Measurements from ENCODE around the gene MTA3.
"Not testable (repeated sequence)": the region's sequence is repeated elsewhere in the genome, so short reads cannot be mapped to it uniquely, and the experiment has no call there.

Gene MTA3

GRCh38 chr2:42545841-42546390, 22.5 kb upstream of the MTA3 start:
- Histone ChIP-seq H3K9me3 (ENCODE audit: low read depth, low read length) (no peaks in the 10 kb centered on the region), H3K9ac (ENCODE audit: insufficient read length) (no peak overlapping the region), H3K36me3 (ENCODE audit: insufficient read depth, low read length) (no peaks in the 10 kb centered on the region), H3K27ac (no peak overlapping the region), H3K4me3 (no peak overlapping the region)
- DNase-seq (ENCODE audit: low read depth, low spot score) = no peak
- no peak for TF ChIP-seq POLR2AphosphoS5 (IDR thresholded peaks at IDR 0.05; ENCODE audit: borderline replicate concordance, low read depth, low read length)
- no peak for TF ChIP-seq FOXP2 (optimal IDR thresholded peaks at IDR 0.05; ENCODE audit: control extremely low read depth, extremely low read length, insufficient read depth)
- TF ChIP-seq EZH2 (IDR thresholded peaks at IDR 0.05) = no peak

GRCh38 chr2:42547014-42547413, 21.4 kb upstream of the MTA3 start:
- peak overlapping the region; percentile 32 for H3K9ac ChIP-seq (ENCODE audit: insufficient read length)

GRCh38 chr2:42547446-42548295, 20.8 kb upstream of the MTA3 start:
- H3K36me3 ChIP-seq (ENCODE audit: insufficient read depth, low read length) = no peaks in the 10 kb centered on the region
- H3K4me3 ChIP-seq = no peak overlapping the region
- TF ChIP-seq FOXP2 (optimal IDR thresholded peaks at IDR 0.05; ENCODE audit: control extremely low read depth, extremely low read length, insufficient read depth) = no peak
- TF ChIP-seq EZH2 (IDR thresholded peaks at IDR 0.05) = no peak
- no peak for TF ChIP-seq POLR2AphosphoS5 (IDR thresholded peaks at IDR 0.05; ENCODE audit: borderline replicate concordance, low read depth, low read length)
- no peak overlapping the region for H3K9ac ChIP-seq (ENCODE audit: insufficient read length)
- DNase-seq (ENCODE audit: low read depth, low spot score) = no peak
- H3K27ac ChIP-seq = no peak overlapping the region
- H3K9me3 ChIP-seq (ENCODE audit: low read depth, low read length) = no peaks in the 10 kb centered on the region

More at GRCh38 chr2:42547014-42547413, 21.4 kb upstream of the MTA3 start:
- no peak for DNase-seq (ENCODE audit: low read depth, low spot score)
- Histone ChIP-seq H3K27ac (peak overlapping the region; percentile 31; the same call in 1 of the 2 replicates), H3K4me3 (0 out of 2 replicates have a peak overlapping the region, but pooled peaks have one; percentile 5), H3K9me3 (ENCODE audit: low read depth, low read length) (no peaks in the 10 kb centered on the region), H3K36me3 (ENCODE audit: insufficient read depth, low read length) (no peaks in the 10 kb centered on the region)
- TF ChIP-seq FOXP2 (optimal IDR thresholded peaks at IDR 0.05; ENCODE audit: control extremely low read depth, extremely low read length, insufficient read depth) = no peak
- TF ChIP-seq POLR2AphosphoS5 (IDR thresholded peaks at IDR 0.05; ENCODE audit: borderline replicate concordance, low read depth, low read length) = no peak
- no peak for TF ChIP-seq EZH2 (IDR thresholded peaks at IDR 0.05)

GRCh38 chr2:42550870-42551269, 17.6 kb upstream of the MTA3 start:
- H3K4me3 ChIP-seq = no peak overlapping the region
- H3K9me3 ChIP-seq (ENCODE audit: low read depth, low read length) = no peaks in the 10 kb centered on the region
- H3K9ac ChIP-seq (ENCODE audit: insufficient read length) = no peak overlapping the region
- no peak for TF ChIP-seq EZH2 (IDR thresholded peaks at IDR 0.05)
- H3K27ac ChIP-seq = no peak overlapping the region
- DNase-seq (ENCODE audit: low read depth, low spot score) = no peak
- no peaks in the 10 kb centered on the region for H3K36me3 ChIP-seq (ENCODE audit: insufficient read depth, low read length)

GRCh38 chr2:42554392-42554791, 14.0 kb upstream of the MTA3 start:
- DNase-seq (ENCODE audit: low read depth, low spot score) = no peak
- Histone ChIP-seq H3K36me3 (ENCODE audit: insufficient read depth, low read length) (no peaks in the 10 kb centered on the region), H3K4me3 (no peak overlapping the region), H3K9ac (ENCODE audit: insufficient read length) (no peak overlapping the region), H3K9me3 (ENCODE audit: low read depth, low read length) (no peaks in the 10 kb centered on the region), H3K27ac (no peak overlapping the region)
- no peak for TF ChIP-seq FOXP2 (optimal IDR thresholded peaks at IDR 0.05; ENCODE audit: control extremely low read depth, extremely low read length, insufficient read depth)
- TF ChIP-seq EZH2 (IDR thresholded peaks at IDR 0.05) = no peak
- TF ChIP-seq POLR2AphosphoS5 (IDR thresholded peaks at IDR 0.05; ENCODE audit: borderline replicate concordance, low read depth, low read length) = no peak

GRCh38 chr2:42556315-42556890, 12.0 kb upstream of the MTA3 start:
- Histone ChIP-seq H3K9me3 (ENCODE audit: low read depth, low read length) (no peaks in the 10 kb centered on the region), H3K36me3 (ENCODE audit: insufficient read depth, low read length) (no peaks in the 10 kb centered on the region), H3K9ac (ENCODE audit: insufficient read length) (no peak overlapping the region), H3K27ac (no peak overlapping the region), H3K4me3 (no peak overlapping the region)
- TF ChIP-seq POLR2AphosphoS5 (IDR thresholded peaks at IDR 0.05; ENCODE audit: borderline replicate concordance, low read depth, low read length) (no peak), EZH2 (IDR thresholded peaks at IDR 0.05) (no peak), FOXP2 (optimal IDR thresholded peaks at IDR 0.05; ENCODE audit: control extremely low read depth, extremely low read length, insufficient read depth) (no peak)
- no peak for DNase-seq (ENCODE audit: low read depth, low spot score)

GRCh38 chr2:42557306-42557705, 11.1 kb upstream of the MTA3 start:
- Histone ChIP-seq H3K9me3 (ENCODE audit: low read depth, low read length) (no peaks in the 10 kb centered on the region), H3K27ac (no peak overlapping the region), H3K36me3 (ENCODE audit: insufficient read depth, low read length) (no peaks in the 10 kb centered on the region), H3K4me3 (no peak overlapping the region), H3K9ac (ENCODE audit: insufficient read length) (no peak overlapping the region)
- TF ChIP-seq POLR2AphosphoS5 (IDR thresholded peaks at IDR 0.05; ENCODE audit: borderline replicate concordance, low read depth, low read length) (no peak), EZH2 (IDR thresholded peaks at IDR 0.05) (no peak)
- DNase-seq (ENCODE audit: low read depth, low spot score) = no peak

- no peaks in the 10 kb centered on the region for H3K9me3 ChIP-seq (ENCODE audit: low read depth, low read length)
- no peak overlapping the region for H3K4me3 ChIP-seq
- no peak overlapping the region for H3K27ac ChIP-seq
- DNase-seq (ENCODE audit: low read depth, low spot score) = no peak
- H3K9ac ChIP-seq (ENCODE audit: insufficient read length) = no peak overlapping the region
- H3K36me3 ChIP-seq (ENCODE audit: insufficient read depth, low read length) = no peaks in the 10 kb centered on the region
- TF ChIP-seq FOXP2 (optimal IDR thresholded peaks at IDR 0.05; ENCODE audit: control extremely low read depth, extremely low read length, insufficient read depth) (no peak), EZH2 (IDR thresholded peaks at IDR 0.05) (no peak), POLR2AphosphoS5 (IDR thresholded peaks at IDR 0.05; ENCODE audit: borderline replicate concordance, low read depth, low read length) (no peak)
Measured at GRCh38 chr2:42558827-42559226, 9.6 kb upstream of the MTA3 start.

GRCh38 chr2:42560133-42560532, 8.3 kb upstream of the MTA3 start:
- H3K4me3 ChIP-seq; DNase-seq (ENCODE audit: low read depth, low spot score); H3K36me3 ChIP-seq (ENCODE audit: insufficient read depth, low read length); H3K9ac ChIP-seq (ENCODE audit: insufficient read length); H3K27ac ChIP-seq; H3K9me3 ChIP-seq (ENCODE audit: low read depth, low read length): not testable (repeated sequence)
